SK-N-DZ (cell line): ENCODE measurements around the gene SOX6.
"Not testable (repeated sequence)": the region's sequence is repeated elsewhere in the genome, so short reads cannot be mapped to it uniquely, and the experiment has no call there.

Experiments used
- DNase-seq: peaks from one replicate; pipeline ENCODE4 v3.0.0-alpha.2; 2015; ENCODE audit warnings: low spot score

SOX6 gene

GRCh38 chr11:16099343-16099900, 256.9 kb downstream of the SOX6 start:
- no peak for DNase-seq

- DNase-seq, result no peak
Observed at GRCh38 chr11:16098526-16099205, 257.7 kb downstream of the SOX6 start.

GRCh38 chr11:16097543-16097942, 258.8 kb downstream of the SOX6 start:
- DNase-seq, result no peak

- no peak for DNase-seq
Observed at GRCh38 chr11:16096336-16096735, 260.0 kb downstream of the SOX6 start.

- DNase-seq, result no peak
Observed at GRCh38 chr11:16095756-16096155, 260.6 kb downstream of the SOX6 start.

GRCh38 chr11:16093889-16094653, 262.3 kb downstream of the SOX6 start:
- DNase-seq, result no peak

- no peak for DNase-seq
Observed at GRCh38 chr11:16091862-16092261, 264.5 kb downstream of the SOX6 start.

GRCh38 chr11:16089481-16089880, 266.9 kb downstream of the SOX6 start:
- DNase-seq, result no peak

GRCh38 chr11:16088774-16089173, 267.6 kb downstream of the SOX6 start:
- DNase-seq, result no peak

GRCh38 chr11:16087886-16088285, 268.5 kb downstream of the SOX6 start:
- no peak for DNase-seq

- no peak for DNase-seq
Observed at GRCh38 chr11:16086229-16086819, 270.0 kb downstream of the SOX6 start.

GRCh38 chr11:16082095-16083055, 274.0 kb downstream of the SOX6 start:
- no peak for DNase-seq

GRCh38 chr11:16081382-16082094, 274.8 kb downstream of the SOX6 start:
- DNase-seq, result no peak

GRCh38 chr11:16080688-16081381, 275.5 kb downstream of the SOX6 start:
- no peak for DNase-seq

- no peak for DNase-seq
Observed at GRCh38 chr11:16078936-16079335, 277.4 kb downstream of the SOX6 start.

- DNase-seq, result peak; percentile 3
Observed at GRCh38 chr11:16070573-16070972, 285.8 kb downstream of the SOX6 start.

- DNase-seq, result not testable (repeated sequence)
Observed at GRCh38 chr11:16067268-16067667, 289.1 kb downstream of the SOX6 start.

- no peak for DNase-seq
Observed at GRCh38 chr11:16059332-16059731, 297.0 kb downstream of the SOX6 start.

- no peak for DNase-seq
Observed at GRCh38 chr11:16058671-16059070, 297.7 kb downstream of the SOX6 start.

GRCh38 chr11:16052750-16053149, 303.6 kb downstream of the SOX6 start:
- no peak for DNase-seq
